ENCODE measurements around the gene DCTN1.

Gene DCTN1

GRCh38 chr2:74413001-74413698, 33.0 kb upstream of the DCTN1 start:
- no peak for FAIRE-seq

DNA sequence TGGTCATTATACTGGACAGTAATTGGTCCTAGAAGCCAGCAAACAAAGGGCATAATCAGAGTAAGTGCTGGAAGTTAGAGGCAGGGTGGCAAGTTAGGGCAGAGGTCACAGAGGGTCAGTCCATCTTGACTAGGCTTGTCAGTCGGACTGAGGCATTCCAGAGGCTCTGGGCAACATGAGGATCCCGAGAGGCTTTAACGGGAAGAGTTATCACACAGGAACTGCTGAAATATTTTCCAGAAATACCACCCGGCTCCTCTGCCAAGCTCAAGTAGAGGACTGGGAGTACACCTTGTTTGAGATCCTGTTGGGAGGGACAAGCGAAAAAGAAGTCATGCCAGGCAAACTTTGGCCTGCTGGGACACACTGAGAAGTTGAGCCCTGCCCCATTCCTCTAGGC, 27.6 kb upstream of the DCTN1 start:
- FAIRE-seq, result no peak

GRCh38 chr2:74406035-74406434, 25.9 kb upstream of the DCTN1 start:
- no peak for FAIRE-seq

DNA sequence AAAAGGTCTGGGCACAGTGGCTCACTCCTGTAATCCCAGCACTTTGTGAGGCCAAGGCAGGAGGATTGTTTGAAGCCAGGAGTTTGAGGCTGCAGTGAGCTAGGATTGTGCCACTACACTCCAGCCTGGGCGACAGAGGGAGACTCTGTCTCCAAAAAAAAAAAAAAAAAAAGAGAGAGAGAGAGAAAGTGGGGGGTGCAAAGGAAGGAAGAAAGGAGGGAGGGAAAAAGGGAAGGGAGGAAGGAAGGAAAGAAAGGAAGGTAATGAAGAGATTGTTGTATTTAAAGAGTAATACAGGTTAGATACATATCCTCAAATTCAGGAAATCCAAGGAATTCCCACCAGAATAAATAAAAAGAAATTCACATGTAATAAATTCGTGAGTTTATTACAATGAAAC, 21.8 kb upstream of the DCTN1 start:
- no peak for FAIRE-seq

DNA sequence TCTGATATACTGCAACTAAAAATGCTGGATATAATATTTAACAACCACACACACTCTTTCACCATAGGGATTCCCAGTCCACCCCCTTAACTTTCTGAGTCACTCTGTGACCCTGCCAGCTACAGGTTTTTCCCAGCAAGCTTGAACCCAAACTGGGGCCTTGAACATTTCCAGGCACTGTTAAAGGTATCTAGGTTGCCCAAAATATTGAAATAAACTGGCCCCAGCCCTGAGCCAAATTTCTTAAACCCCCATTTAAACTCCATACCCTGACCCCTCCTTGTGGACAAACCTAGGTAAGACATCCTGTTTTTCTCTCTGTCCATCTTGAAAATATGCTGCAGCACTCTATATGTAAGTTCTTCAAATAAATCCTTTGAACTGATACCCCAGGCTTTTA, 19.7 kb upstream of the DCTN1 start:
- no peak for FAIRE-seq

DNA sequence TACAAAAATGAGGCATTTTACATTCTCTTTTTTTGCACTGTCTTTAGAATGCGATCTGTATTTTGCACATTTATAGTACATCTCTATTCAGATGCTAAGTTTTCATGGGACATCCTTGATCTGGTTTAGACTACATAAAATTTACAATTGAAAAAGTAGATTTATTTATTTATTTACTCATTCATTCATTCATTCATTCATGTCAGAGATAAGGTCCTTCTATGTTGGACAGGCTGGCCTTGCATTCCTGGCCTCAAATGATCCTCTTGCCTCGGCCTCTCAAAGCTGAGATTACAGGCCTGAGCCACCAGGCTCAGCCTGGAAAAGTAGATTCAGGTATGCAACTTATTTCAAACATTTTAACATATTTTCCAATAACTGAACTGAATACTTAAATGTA, 16.0 kb upstream of the DCTN1 start:
- no peak for FAIRE-seq

GRCh38 chr2:74393525-74393924, 13.4 kb upstream of the DCTN1 start:
- no peak for FAIRE-seq

GRCh38 chr2:74392449-74392743, 12.3 kb upstream of the DCTN1 start:
- no peak for FAIRE-seq

DNA sequence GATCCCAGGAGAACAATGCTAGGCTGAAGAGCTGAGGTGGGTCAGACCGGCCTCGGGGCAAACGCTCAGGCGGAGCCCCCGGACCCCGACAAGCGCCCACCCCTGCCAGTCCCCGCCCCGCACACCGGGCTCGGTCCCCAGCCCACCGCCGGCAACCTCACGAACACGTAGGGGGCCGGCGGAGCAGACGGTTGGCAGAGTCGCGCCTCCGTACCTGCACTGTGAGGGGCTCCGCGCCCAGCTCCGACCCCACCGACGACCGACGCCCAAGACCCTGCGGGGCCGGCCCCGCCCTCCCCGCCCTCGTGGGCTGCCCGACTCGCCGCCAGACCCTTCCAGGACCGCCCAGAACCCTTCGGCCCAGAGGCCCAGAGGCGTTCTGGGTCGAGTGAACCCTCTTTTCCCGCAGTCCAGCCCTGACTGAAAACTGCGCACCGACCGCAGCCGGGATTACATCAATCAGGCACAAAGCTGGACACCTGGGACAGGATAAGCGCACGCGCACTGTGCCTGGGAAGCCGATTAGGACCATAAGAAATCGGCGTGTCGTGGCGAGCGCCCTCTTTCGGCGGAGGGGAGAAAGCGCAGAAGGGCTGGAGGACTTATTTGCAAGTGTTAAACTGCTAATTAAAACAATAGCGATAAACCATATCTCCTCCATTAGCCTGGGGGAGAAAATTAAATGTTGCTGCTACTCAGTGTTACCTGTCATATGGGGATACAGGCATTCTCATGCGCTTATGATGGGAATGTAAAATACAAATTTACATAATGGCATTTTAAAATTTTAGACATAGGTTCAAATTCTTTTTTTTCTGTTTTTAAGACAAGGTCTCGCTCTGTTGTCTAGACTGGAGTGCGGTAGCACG, 11.7 kb upstream of the DCTN1 start:
- FAIRE-seq, result no peak

DNA sequence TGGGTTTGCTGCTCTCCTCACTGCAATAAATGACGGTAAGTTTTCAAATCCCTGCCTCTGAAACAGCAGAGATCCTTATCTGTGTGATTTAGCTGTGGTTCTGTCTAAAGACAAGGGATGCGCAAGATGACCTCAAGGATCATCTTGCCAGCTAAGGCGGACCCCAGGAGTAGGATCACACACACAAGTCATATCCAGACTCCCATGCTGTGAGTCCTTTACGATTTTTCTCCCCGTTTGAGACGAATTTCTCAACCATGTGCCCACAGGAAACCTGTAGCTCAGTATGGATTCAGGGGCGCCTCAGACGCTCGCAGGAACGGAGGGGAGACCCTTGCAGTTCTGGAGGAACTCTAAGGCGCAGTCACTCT, 11.1 kb upstream of the DCTN1 start:
- no peak for FAIRE-seq

DNA sequence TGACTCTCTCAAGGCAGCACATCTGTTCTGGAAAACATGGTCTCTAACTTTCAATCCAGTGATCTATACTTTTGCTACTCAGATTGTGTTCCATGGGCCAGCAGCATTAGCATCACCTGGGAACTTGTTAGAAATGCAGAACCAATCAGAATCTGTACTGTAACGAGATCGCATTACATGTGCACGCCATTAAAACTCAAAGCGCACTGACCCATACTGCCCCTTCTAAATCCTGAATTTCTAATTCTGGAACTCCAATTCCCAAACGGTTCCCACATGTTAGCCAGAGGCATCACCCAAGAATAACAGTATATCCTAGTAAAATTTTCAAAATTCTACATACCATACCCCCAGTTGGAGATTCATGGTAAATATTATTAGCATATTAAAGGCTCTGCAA, 10.5 kb upstream of the DCTN1 start:
- FAIRE-seq, result no peak

GRCh38 chr2:74387346-74387745, 7.2 kb upstream of the DCTN1 start:
- FAIRE-seq, result no peak

- FAIRE-seq, result no peak
Observed at GRCh38 chr2:74385396-74385795, 5.3 kb upstream of the DCTN1 start.

- no peak for FAIRE-seq
Observed at GRCh38 chr2:74384051-74384450, 3.9 kb upstream of the DCTN1 start.

DNA sequence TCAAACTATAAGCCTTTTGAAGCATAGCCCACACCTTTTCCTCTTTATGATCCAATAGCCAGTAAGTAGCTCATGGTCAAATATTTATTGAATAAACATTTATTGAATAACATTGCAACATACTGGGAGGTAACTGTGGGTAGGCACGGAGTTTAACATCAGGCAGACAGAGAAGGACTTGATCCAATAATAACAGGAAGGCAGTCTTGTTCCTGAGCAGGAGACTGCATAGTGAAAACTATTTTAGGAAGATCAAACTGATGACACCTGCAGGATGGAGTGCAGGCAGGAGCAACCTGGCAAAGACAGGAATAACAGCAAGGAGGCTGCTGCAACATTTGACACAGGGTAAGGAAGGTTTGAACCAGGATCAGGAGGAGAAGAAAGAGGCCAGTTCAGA, 3.1 kb upstream of the DCTN1 start:
- no peak for FAIRE-seq

- FAIRE-seq, result no peak
Observed at GRCh38 chr2:74381751-74382150, 1.6 kb upstream of the DCTN1 start.

DNA sequence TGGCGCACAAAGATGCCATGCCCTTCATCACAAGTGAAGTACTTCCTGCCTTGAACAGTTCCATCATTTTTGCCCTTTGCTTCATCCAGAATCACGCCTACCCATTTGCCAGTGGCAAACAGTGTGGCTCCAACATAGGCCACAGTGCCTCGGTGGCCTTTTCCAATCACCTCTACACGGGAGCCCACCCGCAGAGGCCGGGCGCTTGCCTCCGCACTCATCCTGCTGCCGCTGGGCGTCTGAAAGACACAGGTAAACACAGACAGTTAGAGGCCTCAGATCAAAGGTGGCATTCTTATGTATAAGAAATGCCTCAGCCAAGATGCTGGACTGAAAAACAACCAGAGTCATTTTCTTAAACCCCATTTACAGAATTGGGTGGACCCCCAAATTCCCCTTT, 2.1 kb downstream of the DCTN1 start:
- FAIRE-seq, result no peak

DNA sequence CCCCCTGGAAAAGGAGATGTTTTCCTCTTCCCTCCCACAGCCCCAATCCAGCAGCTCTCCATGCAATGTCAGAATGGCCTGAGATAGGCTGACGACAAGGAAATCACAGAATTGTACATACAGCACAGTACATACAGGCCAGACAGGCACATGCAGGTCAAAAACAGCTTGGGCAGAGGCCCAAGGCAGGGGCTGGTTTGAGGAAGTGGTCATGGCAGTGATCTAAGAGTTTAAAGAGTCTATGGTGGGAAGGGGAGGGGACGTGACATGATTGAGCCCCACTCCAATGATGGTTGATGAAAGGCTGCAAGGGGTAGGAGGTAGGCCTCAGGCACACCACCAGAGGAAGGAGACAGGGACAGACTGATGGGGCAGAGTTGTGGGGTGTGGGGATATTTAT, 4.3 kb downstream of the DCTN1 start:
- FAIRE-seq, result no peak

- no peak for FAIRE-seq
Observed at GRCh38 chr2:74374509-74375205, 5.5 kb downstream of the DCTN1 start.

DNA sequence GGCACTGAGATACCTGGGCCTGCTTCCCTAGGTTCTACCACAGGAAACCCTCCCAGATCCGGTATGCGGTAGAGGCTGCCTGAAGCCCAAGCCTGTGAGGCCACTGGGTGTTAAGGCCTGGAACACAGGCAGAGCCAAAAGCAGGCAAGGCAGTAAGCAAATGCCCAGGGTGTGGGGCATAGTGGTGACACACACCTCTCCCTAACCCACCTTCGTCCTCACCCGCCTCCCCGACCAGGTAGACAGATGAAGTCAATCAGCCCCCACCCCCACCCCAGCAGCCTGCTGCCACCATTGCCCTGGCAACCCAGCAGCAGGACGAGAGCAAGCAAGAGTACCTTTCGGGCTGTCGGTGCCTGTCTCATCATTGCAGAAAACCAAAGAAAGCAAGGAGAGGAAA, 6.1 kb downstream of the DCTN1 start:
- FAIRE-seq, result no peak

- FAIRE-seq, result no peak
Observed at GRCh38 chr2:74373221-74373676, 6.9 kb downstream of the DCTN1 start.

GRCh38 chr2:74372674-74373073, 7.4 kb downstream of the DCTN1 start:
- no peak for FAIRE-seq

GRCh38 chr2:74371421-74371820, 8.7 kb downstream of the DCTN1 start:
- no peak for FAIRE-seq

DNA sequence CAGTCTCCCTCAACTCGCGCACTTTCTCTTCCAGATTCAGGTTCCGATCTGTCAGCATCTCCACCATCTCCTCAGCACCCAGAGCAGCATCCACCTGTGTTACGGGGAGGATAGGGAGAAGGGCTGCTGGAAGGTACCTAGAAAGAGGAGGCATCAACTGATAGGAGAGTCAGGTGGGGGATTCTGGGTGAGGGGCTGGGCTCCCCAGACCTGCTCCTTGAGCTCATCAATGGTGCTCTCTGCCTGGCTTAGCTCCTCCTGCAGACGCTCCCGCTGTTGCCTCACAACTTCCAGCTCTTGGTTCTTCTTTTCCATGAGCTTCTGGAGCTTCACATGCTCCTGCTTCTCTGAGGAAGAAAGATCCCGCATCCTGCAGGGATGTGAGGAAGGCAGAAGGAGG, 10.1 kb downstream of the DCTN1 start:
- FAIRE-seq, result no peak
